ENCODE results near the gene SPR. TPM values are rescaled to one million over a fixed set of nuclear protein-coding genes. Genes with fewer than 3 reads are reported as not detected.

The SPR gene
- total RNA-seq, 3 donors from 2014 or later (not counting 1 experiment from before 2014, with no cell fraction given) = 0.16 to 1.7 (median 0.34) TPM

DNA sequence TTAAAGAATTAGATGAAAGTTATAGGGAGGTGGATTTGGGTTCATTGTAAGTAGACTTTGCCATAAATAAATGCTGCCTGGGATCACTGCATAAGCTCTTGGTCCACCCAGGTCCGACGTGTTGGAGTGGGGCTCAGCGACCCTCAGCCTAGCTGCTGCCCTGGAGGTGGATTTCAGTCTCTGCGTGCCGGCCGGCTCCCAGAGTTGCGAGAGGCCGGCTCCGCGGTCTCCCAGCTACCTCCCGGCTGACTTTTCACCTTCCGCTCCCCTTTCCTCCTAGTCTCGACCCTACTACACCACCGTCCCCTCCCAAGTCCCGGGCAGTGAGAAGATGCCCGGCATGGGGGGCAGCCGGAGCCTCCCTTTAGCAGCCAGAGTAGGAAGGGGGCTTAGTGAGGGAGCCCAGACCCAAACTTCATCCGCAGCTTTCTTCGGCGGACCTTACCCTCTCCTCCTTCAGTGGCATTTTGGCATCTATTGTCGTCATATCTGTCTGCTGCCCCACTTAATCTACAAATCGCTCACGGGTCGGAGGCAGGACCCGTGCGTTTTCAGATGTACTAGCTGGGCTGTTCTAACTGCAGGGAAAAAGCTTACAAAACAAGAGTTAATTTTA, 38.2 kb downstream of the SPR start:
- Mint-ChIP-seq H3K27ac (no peak overlapping the region), H3K27me3 (ENCODE audit: low read depth in 2 of 2) (peaks cover 32 to 43% of the 10 kb centered on the region in 2 donors), H3K36me3 (no peaks in the 10 kb centered on the region), H3K9me3 (no peaks in the 10 kb centered on the region), H3K4me3 (no peak overlapping the region), H3K4me1 (peaks cover 3% of the 10 kb centered on the region in 2 donors)
- intact Hi-C loops (cut with micrococcal nuclease) = no loop called here
- DNase-seq = no peak
- Histone ChIP-seq H3K4me1 (ENCODE audit: control insufficient read depth, insufficient read depth, low read length) (peaks cover 17% of the 10 kb centered on the region), H3K36me3 (ENCODE audit: control insufficient read depth, insufficient read depth, low read length) (no peaks in the 10 kb centered on the region), H3K9me3 (ENCODE audit: control insufficient read depth, insufficient read depth, low read length) (no peaks in the 10 kb centered on the region), H3K27me3 (ENCODE audit: control insufficient read depth, insufficient read depth, low read length) (peaks cover 59% of the 10 kb centered on the region), H3K27ac (ENCODE audit: low read length) (no peak overlapping the region), H3K4me3 (ENCODE audit: low read length) (no peak overlapping the region)
- WGBS (ENCODE audit: insufficient coverage) = 9% methylated on average over 26 of the region's 26 CpGs
- TF ChIP-seq CTCF (IDR thresholded peaks at IDR 0.05) = no peak
- ATAC-seq = no peak

- DNase-seq = no peak
- peaks cover 49% of the 10 kb centered on the region for H3K27me3 ChIP-seq (ENCODE audit: control insufficient read depth, insufficient read depth, low read length)
Measured at GRCh38 chr2:72926368-72926767, 39.2 kb downstream of the SPR start.

GRCh38 chr2:72926811-72927465, 39.7 kb downstream of the SPR start:
- Histone ChIP-seq H3K36me3 (ENCODE audit: control insufficient read depth, insufficient read depth, low read length) (no peaks in the 10 kb centered on the region), H3K9me3 (ENCODE audit: control insufficient read depth, insufficient read depth, low read length) (no peaks in the 10 kb centered on the region), H3K27ac (ENCODE audit: low read length) (no peak overlapping the region), H3K4me1 (ENCODE audit: control insufficient read depth, insufficient read depth, low read length) (peaks cover 11% of the 10 kb centered on the region), H3K27me3 (ENCODE audit: control insufficient read depth, insufficient read depth, low read length) (peaks cover 44% of the 10 kb centered on the region), H3K4me3 (ENCODE audit: low read length) (no peak overlapping the region)
- Mint-ChIP-seq H3K27me3 (ENCODE audit: low read depth in 2 of 2) (peaks cover 23 to 31% of the 10 kb centered on the region in 2 donors), H3K4me1 (no peaks in the 10 kb centered on the region), H3K4me3 (no peak overlapping the region), H3K27ac (no peak overlapping the region), H3K36me3 (no peaks in the 10 kb centered on the region), H3K9me3 (no peaks in the 10 kb centered on the region)
- 48% methylated on average over 5 of the region's 6 CpGs for WGBS (ENCODE audit: insufficient coverage)
- ATAC-seq (no peak), DNase-seq (no peak)
- no peak for TF ChIP-seq CTCF (IDR thresholded peaks at IDR 0.05)
- intact Hi-C loops (cut with micrococcal nuclease) = no loop called here

More at GRCh38 chr2:72926368-72926767, 39.2 kb downstream of the SPR start:
- Histone ChIP-seq H3K9me3 (ENCODE audit: control insufficient read depth, insufficient read depth, low read length) (no peaks in the 10 kb centered on the region), H3K4me1 (ENCODE audit: control insufficient read depth, insufficient read depth, low read length) (peaks cover 11% of the 10 kb centered on the region), H3K27ac (ENCODE audit: low read length) (no peak overlapping the region), H3K36me3 (ENCODE audit: control insufficient read depth, insufficient read depth, low read length) (no peaks in the 10 kb centered on the region), H3K4me3 (ENCODE audit: low read length) (no peak overlapping the region)
- no peaks in the 10 kb centered on the region for H3K36me3 Mint-ChIP-seq
- H3K27me3 Mint-ChIP-seq (ENCODE audit: low read depth in 2 of 2) = peaks cover 28 to 37% of the 10 kb centered on the region in 2 donors
- intact Hi-C loops (cut with micrococcal nuclease) = no loop called here
- WGBS (ENCODE audit: insufficient coverage) = 3% methylated on average over 3 of the region's 4 CpGs
- H3K9me3 Mint-ChIP-seq = no peaks in the 10 kb centered on the region
- H3K4me3 Mint-ChIP-seq = no peak overlapping the region
- ATAC-seq = no peak
- no peaks in the 10 kb centered on the region for H3K4me1 Mint-ChIP-seq
- H3K27ac Mint-ChIP-seq = no peak overlapping the region
- no peak for TF ChIP-seq CTCF (IDR thresholded peaks at IDR 0.05)
